ENCODE results near the gene CBX4. TPM values are rescaled to one million over a fixed set of nuclear protein-coding genes. Genes with fewer than 3 reads are reported as not detected.

CBX4 gene
- polyA plus RNA-seq, 1 donor (not counting 4 experiments of a cell fraction or from before 2014, with no cell fraction given): 7.0 TPM

DNA sequence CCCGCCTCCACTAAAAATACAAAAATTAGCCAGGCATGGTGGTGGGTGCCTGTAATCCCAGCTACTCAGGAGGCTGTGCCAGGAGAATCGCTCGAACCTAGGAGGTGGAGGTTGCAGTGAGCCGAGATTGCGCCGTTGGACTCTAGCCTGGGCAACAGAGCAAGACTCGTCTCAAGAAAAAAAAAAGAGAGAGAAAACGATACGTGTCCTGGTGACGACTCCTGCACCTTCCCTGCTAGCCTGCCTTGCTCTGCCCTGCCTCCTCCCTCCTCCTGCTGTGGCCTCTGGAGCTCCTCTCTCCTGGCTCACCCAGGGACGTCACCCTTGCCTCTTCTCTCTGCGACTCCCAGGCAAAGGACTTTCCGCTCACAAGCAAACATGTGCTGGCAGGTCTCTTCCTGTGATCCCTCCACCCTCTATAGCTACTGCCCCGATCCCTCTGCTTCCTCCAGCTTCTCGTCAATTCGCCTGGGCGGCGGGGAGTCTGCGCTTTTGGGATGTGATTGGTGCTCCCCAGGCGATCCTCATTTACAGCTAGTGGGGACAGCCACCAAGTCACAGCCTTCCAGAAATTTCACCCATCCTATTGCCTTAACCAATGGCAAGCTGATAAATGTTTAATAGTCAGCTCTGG lies 25.5 kb upstream of the CBX4 start:
- Histone ChIP-seq H3K4me3 (ENCODE audit: control insufficient read depth in 2 of 3, extremely low read depth in 1 of 3, insufficient read depth in 2 of 3, low read depth in 1 of 3, low read length in 3 of 3) (no peak overlapping the region), H3K79me2 (ENCODE audit: control insufficient read depth, insufficient read depth, low read length) (no peaks in the 10 kb centered on the region), H3K27me3 (ENCODE audit: control insufficient read depth, extremely low read depth, insufficient read depth, low read length) (peaks cover 16% of the 10 kb centered on the region), H3K27ac (ENCODE audit: control insufficient read depth, insufficient read depth, low read length) (no peak overlapping the region), H3K4me1 (ENCODE audit: control insufficient read depth, extremely low read depth, insufficient read depth, low read length) (peaks cover 6% of the 10 kb centered on the region), H3K36me3 (ENCODE audit: control insufficient read depth in 2 of 2, extremely low read depth in 1 of 2, insufficient read depth in 2 of 2, low read length in 2 of 2) (no peaks in the 10 kb centered on the region), H3K9me3 (ENCODE audit: control insufficient read depth, low read depth, low read length) (no peaks in the 10 kb centered on the region), H3K9ac (ENCODE audit: control insufficient read depth, extremely low read depth, insufficient read depth, low read length) (no peak overlapping the region), H3K4me2 (ENCODE audit: control insufficient read depth, extremely low read depth, insufficient read depth, low read depth, low read length) (peak overlapping the region; percentile 45), H3K9me1 (ENCODE audit: control insufficient read depth, extremely low read depth, insufficient read depth, low read length) (no peaks in the 10 kb centered on the region), H2AFZ (ENCODE audit: control insufficient read depth, low read length) (peak overlapping the region; percentile 56), H4K20me1 (ENCODE audit: control insufficient read depth, extremely low read depth, insufficient read depth, low read length) (no peaks in the 10 kb centered on the region)
- dilution Hi-C loops (cut with MboI; ENCODE audit: extremely low pct_ligation_motif_present, low sequenced_read_pairs): no loop called here
- FAIRE-seq (peak; percentile 86), DNase-seq (ENCODE audit: low read depth, low spot score) (no peak)
- TF ChIP-seq EZH2 (IDR thresholded peaks at IDR 0.05; ENCODE audit: low read length): no peak
- TF ChIP-seq, protein P1, sequence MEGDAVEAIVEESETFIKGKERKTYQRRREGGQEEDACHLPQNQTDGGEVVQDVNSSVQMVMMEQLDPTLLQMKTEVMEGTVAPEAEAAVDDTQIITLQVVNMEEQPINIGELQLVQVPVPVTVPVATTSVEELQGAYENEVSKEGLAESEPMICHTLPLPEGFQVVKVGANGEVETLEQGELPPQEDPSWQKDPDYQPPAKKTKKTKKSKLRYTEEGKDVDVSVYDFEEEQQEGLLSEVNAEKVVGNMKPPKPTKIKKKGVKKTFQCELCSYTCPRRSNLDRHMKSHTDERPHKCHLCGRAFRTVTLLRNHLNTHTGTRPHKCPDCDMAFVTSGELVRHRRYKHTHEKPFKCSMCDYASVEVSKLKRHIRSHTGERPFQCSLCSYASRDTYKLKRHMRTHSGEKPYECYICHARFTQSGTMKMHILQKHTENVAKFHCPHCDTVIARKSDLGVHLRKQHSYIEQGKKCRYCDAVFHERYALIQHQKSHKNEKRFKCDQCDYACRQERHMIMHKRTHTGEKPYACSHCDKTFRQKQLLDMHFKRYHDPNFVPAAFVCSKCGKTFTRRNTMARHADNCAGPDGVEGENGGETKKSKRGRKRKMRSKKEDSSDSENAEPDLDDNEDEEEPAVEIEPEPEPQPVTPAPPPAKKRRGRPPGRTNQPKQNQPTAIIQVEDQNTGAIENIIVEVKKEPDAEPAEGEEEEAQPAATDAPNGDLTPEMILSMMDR (optimal IDR thresholded peaks at IDR 0.05 in 1 of 3, IDR thresholded peaks at IDR 0.05 in 1 of 3, conservative IDR thresholded peaks at IDR 0.05 in 1 of 3; ENCODE audit: extremely low read depth in 1 of 3, insufficient read depth in 2 of 3, low read length in 3 of 3): no peak

DNA sequence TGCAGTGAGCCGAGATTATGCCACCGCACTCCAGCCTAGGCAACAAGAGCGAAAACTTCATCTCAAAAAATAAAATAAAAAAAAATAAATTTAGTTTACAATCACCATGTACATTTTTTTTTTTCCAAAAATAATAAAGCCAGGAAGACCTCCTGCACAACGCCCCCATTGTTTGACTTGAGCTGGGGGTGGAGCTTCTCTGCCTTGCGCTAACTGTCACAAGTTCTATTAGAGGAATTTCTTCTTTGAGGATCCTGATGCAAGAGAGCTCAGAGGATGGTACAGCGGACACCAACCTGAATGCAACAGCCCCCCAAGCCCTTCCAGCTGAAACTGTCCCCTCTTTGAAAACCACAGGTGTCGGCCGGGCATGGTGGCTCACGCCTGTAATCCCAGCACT lies 24.9 kb upstream of the CBX4 start:
- Histone ChIP-seq H3K4me2 (ENCODE audit: control insufficient read depth, extremely low read depth, insufficient read depth, low read depth, low read length) (no peak overlapping the region), H3K4me1 (ENCODE audit: control insufficient read depth, extremely low read depth, insufficient read depth, low read length) (peaks cover 6% of the 10 kb centered on the region), H4K20me1 (ENCODE audit: control insufficient read depth, extremely low read depth, insufficient read depth, low read length) (no peaks in the 10 kb centered on the region), H3K36me3 (ENCODE audit: control insufficient read depth in 2 of 2, extremely low read depth in 1 of 2, insufficient read depth in 2 of 2, low read length in 2 of 2) (no peaks in the 10 kb centered on the region), H3K4me3 (ENCODE audit: control insufficient read depth in 2 of 3, extremely low read depth in 1 of 3, insufficient read depth in 2 of 3, low read depth in 1 of 3, low read length in 3 of 3) (no peak overlapping the region), H3K27ac (ENCODE audit: control insufficient read depth, insufficient read depth, low read length) (no peak overlapping the region), H3K9me1 (ENCODE audit: control insufficient read depth, extremely low read depth, insufficient read depth, low read length) (no peaks in the 10 kb centered on the region), H3K27me3 (ENCODE audit: control insufficient read depth, extremely low read depth, insufficient read depth, low read length) (peaks cover 16% of the 10 kb centered on the region), H3K9me3 (ENCODE audit: control insufficient read depth, low read depth, low read length) (no peaks in the 10 kb centered on the region), H3K9ac (ENCODE audit: control insufficient read depth, extremely low read depth, insufficient read depth, low read length) (no peak overlapping the region), H3K79me2 (ENCODE audit: control insufficient read depth, insufficient read depth, low read length) (no peaks in the 10 kb centered on the region), H2AFZ (ENCODE audit: control insufficient read depth, low read length) (no peak overlapping the region)
- FAIRE-seq: no peak
- TF ChIP-seq, protein P1 (optimal IDR thresholded peaks at IDR 0.05 in 1 of 3, IDR thresholded peaks at IDR 0.05 in 1 of 3, conservative IDR thresholded peaks at IDR 0.05 in 1 of 3; ENCODE audit: extremely low read depth in 1 of 3, insufficient read depth in 2 of 3, low read length in 3 of 3): no peak
- TF ChIP-seq EZH2 (IDR thresholded peaks at IDR 0.05; ENCODE audit: low read length): no peak
- dilution Hi-C loops (cut with MboI; ENCODE audit: extremely low pct_ligation_motif_present, low sequenced_read_pairs): no loop called here
- no peak for DNase-seq (ENCODE audit: low read depth, low spot score)

Measured in keratinocyte (primary cell).